Activated T-helper 1 cell treated with anti-CD3 and anti-CD28 coated beads, Interleukin-12 subunit alpha, Interleukin-12 subunit beta, Interleukin-2, Interleukin-4 antibody, amounts not matched to agents 30 ng/mL and 10 ng/mL and 1 ng/mL, durations not matched to agents 14 hours and 24 hours and 36 hours (primary cell): ENCODE data around the gene SULF2. TPM values are rescaled to one million over a fixed set of nuclear protein-coding genes. Genes with fewer than 3 reads are reported as not detected.

Experiments used
- DNase-seq: peaks from one replicate; pipeline ENCODE4 v3.0.0; 2021; ENCODE audit warnings: low spot score
- H3K27ac Mint-ChIP-seq: one replicate; pipeline ENCODE4 v1.8.0; 2021; ENCODE audit warnings: mild to moderate bottlenecking, mixed read lengths
- H3K27me3 Mint-ChIP-seq: one replicate; pipeline ENCODE4 v1.8.0; 2022; ENCODE audit warnings: mild to moderate bottlenecking, moderate library complexity, mixed read lengths; ENCODE audit not compliant: insufficient read depth
- H3K36me3 Mint-ChIP-seq: one replicate; pipeline ENCODE4 v1.8.0; 2021; ENCODE audit warnings: low read depth, mixed read lengths
- H3K4me1 Mint-ChIP-seq: one replicate; pipeline ENCODE4 v1.8.0; 2021; ENCODE audit warnings: low read depth, mixed read lengths
- H3K4me3 Mint-ChIP-seq: one replicate; pipeline ENCODE4 v1.8.0; 2021; ENCODE audit warnings: mild to moderate bottlenecking, moderate library complexity, mixed read lengths
- H3K9me3 Mint-ChIP-seq: one replicate; pipeline ENCODE4 v1.8.0; 2021; ENCODE audit warnings: mixed read lengths
- intact Hi-C: fragments of 100-400 bp; cut with micrococcal nuclease; formaldehyde crosslinking; loops from one replicate; pipeline ENCODE4 v1.15.1; 2024
- total RNA-seq: library from RNA; stranded (reverse); gene quantifications from 2 replicates; pipeline ENCODE4 v1.2.3, GENCODE V29; 2022

SULF2 gene
- total RNA-seq, 1 donor from 2014 or later, result 0.52 TPM

- H3K27me3 Mint-ChIP-seq, result no peaks in the 10 kb centered on the region
- no peak for DNase-seq
- H3K4me1 Mint-ChIP-seq, result no peaks in the 10 kb centered on the region
- H3K9me3 Mint-ChIP-seq, result no peaks in the 10 kb centered on the region
- no peak overlapping the region for H3K27ac Mint-ChIP-seq
- intact Hi-C loops, result no loop called here
- no peaks in the 10 kb centered on the region for H3K36me3 Mint-ChIP-seq
- no peak overlapping the region for H3K4me3 Mint-ChIP-seq
These were observed 104.3 kb downstream of the SULF2 start for GRCh38 chr20:47680804-47681529.

GRCh38 chr20:47679462-47679861, 105.8 kb downstream of the SULF2 start:
- Mint-ChIP-seq H3K36me3 (no peaks in the 10 kb centered on the region), H3K27me3 (no peaks in the 10 kb centered on the region), H3K27ac (no peak overlapping the region), H3K4me1 (no peaks in the 10 kb centered on the region), H3K9me3 (no peaks in the 10 kb centered on the region), H3K4me3 (no peak overlapping the region)
- DNase-seq, result no peak
- intact Hi-C loops, result no loop called here

- Mint-ChIP-seq H3K4me1 (no peaks in the 10 kb centered on the region), H3K27ac (no peak overlapping the region), H3K36me3 (no peaks in the 10 kb centered on the region), H3K27me3 (no peaks in the 10 kb centered on the region), H3K9me3 (no peaks in the 10 kb centered on the region), H3K4me3 (no peak overlapping the region)
- DNase-seq, result no peak
- intact Hi-C loops, result loop anchor here (1.0 kb wide), 1 partner anchor 47 kb away; no protein-coding TSS in a partner anchor
These were observed 106.7 kb downstream of the SULF2 start for GRCh38 chr20:47678536-47678935.

- Mint-ChIP-seq H3K27ac (no peak overlapping the region), H3K27me3 (no peaks in the 10 kb centered on the region), H3K9me3 (no peaks in the 10 kb centered on the region), H3K36me3 (no peaks in the 10 kb centered on the region), H3K4me3 (no peak overlapping the region), H3K4me1 (no peaks in the 10 kb centered on the region)
- peak; percentile 21 for DNase-seq
- intact Hi-C loops, result loop anchor here (1.0 kb wide), 2 partner anchors 47 to 943 kb away; no protein-coding TSS in a partner anchor
These were observed 107.4 kb downstream of the SULF2 start for GRCh38 chr20:47677635-47678453.

GRCh38 chr20:47676912-47677634, 108.2 kb downstream of the SULF2 start:
- H3K27ac Mint-ChIP-seq, result no peak overlapping the region
- intact Hi-C loops, result loop anchor here (1.0 kb wide), 1 partner anchor 944 kb away; no protein-coding TSS in a partner anchor

GRCh38 chr20:47676219-47676721, 109.0 kb downstream of the SULF2 start:
- no peaks in the 10 kb centered on the region for H3K9me3 Mint-ChIP-seq
- H3K27me3 Mint-ChIP-seq, result no peaks in the 10 kb centered on the region
- no peaks in the 10 kb centered on the region for H3K4me1 Mint-ChIP-seq
- no peaks in the 10 kb centered on the region for H3K36me3 Mint-ChIP-seq
- H3K4me3 Mint-ChIP-seq, result no peak overlapping the region
- intact Hi-C loops, result no loop called here
- H3K27ac Mint-ChIP-seq, result no peak overlapping the region
- DNase-seq, result no peak

More at GRCh38 chr20:47676912-47677634, 108.2 kb downstream of the SULF2 start:
- H3K27me3 Mint-ChIP-seq, result no peaks in the 10 kb centered on the region
- no peak overlapping the region for H3K4me3 Mint-ChIP-seq
- no peaks in the 10 kb centered on the region for H3K4me1 Mint-ChIP-seq
- DNase-seq, result no peak
- H3K9me3 Mint-ChIP-seq, result no peaks in the 10 kb centered on the region
- no peaks in the 10 kb centered on the region for H3K36me3 Mint-ChIP-seq

GRCh38 chr20:47675190-47676142, 109.8 kb downstream of the SULF2 start:
- Mint-ChIP-seq H3K27me3 (no peaks in the 10 kb centered on the region), H3K4me3 (no peak overlapping the region), H3K4me1 (no peaks in the 10 kb centered on the region), H3K36me3 (no peaks in the 10 kb centered on the region), H3K9me3 (no peaks in the 10 kb centered on the region), H3K27ac (no peak overlapping the region)
- no peak for DNase-seq
- intact Hi-C loops, result no loop called here

GRCh38 chr20:47674686-47675085, 110.6 kb downstream of the SULF2 start:
- Mint-ChIP-seq H3K27ac (no peak overlapping the region), H3K4me3 (no peak overlapping the region), H3K9me3 (no peaks in the 10 kb centered on the region), H3K36me3 (no peaks in the 10 kb centered on the region), H3K27me3 (no peaks in the 10 kb centered on the region), H3K4me1 (no peaks in the 10 kb centered on the region)
- no peak for DNase-seq
- intact Hi-C loops, result no loop called here

- no peak for DNase-seq
- no peaks in the 10 kb centered on the region for H3K9me3 Mint-ChIP-seq
- no peak overlapping the region for H3K27ac Mint-ChIP-seq
These were observed 111.1 kb downstream of the SULF2 start for GRCh38 chr20:47674145-47674544.

GRCh38 chr20:47673671-47673955, 111.7 kb downstream of the SULF2 start:
- intact Hi-C loops, result no loop called here
- no peak overlapping the region for H3K27ac Mint-ChIP-seq

More at GRCh38 chr20:47674145-47674544, 111.1 kb downstream of the SULF2 start:
- H3K4me1 Mint-ChIP-seq, result no peaks in the 10 kb centered on the region
- intact Hi-C loops, result no loop called here
- no peaks in the 10 kb centered on the region for H3K27me3 Mint-ChIP-seq
- H3K4me3 Mint-ChIP-seq, result no peak overlapping the region
- H3K36me3 Mint-ChIP-seq, result no peaks in the 10 kb centered on the region

GRCh38 chr20:47672886-47673670, 112.2 kb downstream of the SULF2 start:
- no peak overlapping the region for H3K4me3 Mint-ChIP-seq
- no peak overlapping the region for H3K27ac Mint-ChIP-seq
- H3K36me3 Mint-ChIP-seq, result no peaks in the 10 kb centered on the region
- H3K4me1 Mint-ChIP-seq, result no peaks in the 10 kb centered on the region
- no peaks in the 10 kb centered on the region for H3K27me3 Mint-ChIP-seq
- intact Hi-C loops, result no loop called here
- no peak for DNase-seq
- no peaks in the 10 kb centered on the region for H3K9me3 Mint-ChIP-seq

More at GRCh38 chr20:47673671-47673955, 111.7 kb downstream of the SULF2 start:
- DNase-seq, result no peak
- no peak overlapping the region for H3K4me3 Mint-ChIP-seq
- no peaks in the 10 kb centered on the region for H3K27me3 Mint-ChIP-seq
- H3K36me3 Mint-ChIP-seq, result no peaks in the 10 kb centered on the region
- no peaks in the 10 kb centered on the region for H3K4me1 Mint-ChIP-seq
- H3K9me3 Mint-ChIP-seq, result no peaks in the 10 kb centered on the region
